NCI-H128 (cell line): ENCODE measurements around the gene SMARCD2.

ENCODE experiments used
- DNase-seq: peaks from one replicate; lab custom pipeline; 2025; ENCODE audit not compliant: unreplicated experiment; lab: John Stamatoyannopoulos, UW

SMARCD2 gene

GRCh38 chr17:63833026-63833740, 9.3 kb downstream of the SMARCD2 start:
- no peak for DNase-seq

- no peak for DNase-seq
Observed at GRCh38 chr17:63832455-63832854, 10.0 kb downstream of the SMARCD2 start.

- DNase-seq = no peak
Observed at GRCh38 chr17:63832014-63832413, 10.5 kb downstream of the SMARCD2 start.

GRCh38 chr17:63831505-63831904, 11.0 kb downstream of the SMARCD2 start:
- DNase-seq = no peak

- no peak for DNase-seq
Observed at GRCh38 chr17:63830904-63831491, 11.5 kb downstream of the SMARCD2 start.

- no peak for DNase-seq
Observed at GRCh38 chr17:63830278-63830677, 12.2 kb downstream of the SMARCD2 start.

- DNase-seq = no peak
Observed at GRCh38 chr17:63828936-63829335, 13.5 kb downstream of the SMARCD2 start.

- DNase-seq = no peak
Observed at GRCh38 chr17:63827801-63828221, 14.7 kb downstream of the SMARCD2 start.

GRCh38 chr17:63827002-63827800, 15.3 kb downstream of the SMARCD2 start, which contains the start of the genes FTSJ3 and PSMC5:
TSS of gene FTSJ3 (minus strand) at chr17:63827663. CDS start at chr17:63826902, 761 bp downstream.
TSS of gene PSMC5 (plus strand) at chr17:63827431. CDS start at chr17:63827491, 60 bp downstream.
- DNase-seq = peak; percentile 64

GRCh38 chr17:63826468-63827001, 15.9 kb downstream of the SMARCD2 start:
- no peak for DNase-seq

- no peak for DNase-seq
Observed at GRCh38 chr17:63824362-63824761, 18.1 kb downstream of the SMARCD2 start.

GRCh38 chr17:63823659-63824331, 18.7 kb downstream of the SMARCD2 start:
- DNase-seq = no peak

GRCh38 chr17:63822537-63822936, 19.9 kb downstream of the SMARCD2 start:
- no peak for DNase-seq

- DNase-seq = no peak
Observed at GRCh38 chr17:63821804-63822203, 20.7 kb downstream of the SMARCD2 start.

GRCh38 chr17:63820963-63821561, 21.4 kb downstream of the SMARCD2 start:
- DNase-seq = no peak

GRCh38 chr17:63819585-63820537, 22.6 kb downstream of the SMARCD2 start:
- no peak for DNase-seq

GRCh38 chr17:63819131-63819530, 23.4 kb downstream of the SMARCD2 start:
- no peak for DNase-seq

- DNase-seq = no peak
Observed at GRCh38 chr17:63817736-63818385, 24.6 kb downstream of the SMARCD2 start.

- no peak for DNase-seq
Observed at GRCh38 chr17:63816669-63817068, 25.8 kb downstream of the SMARCD2 start.
